Adrenal gland (tissue), 5 donors: ENCODE results near the gene DTX3L.

ENCODE experiments used
- POLR2A ChIP-seq, 2 donors: fragments of 450-650 bp; IDR thresholded peaks; one replicate each; pipeline ENCODE4 v1.6.1; 2017; ENCODE audit warnings: antibody characterized with exemption in 2 of 2, mild to moderate bottlenecking in 2 of 2, moderate library complexity in 1 of 2
- TF ChIP-seq, protein P1 (sequence below), 6 experiments: fragments of 450-650 bp in 4 of 6; fragments of 200-600 bp in 2 of 6; sonication (generic) in 1 of 6; IDR thresholded peaks; 1 replicate in 5 of 6; 2 replicates in 1 of 6; pipeline versions ENCODE4 v1.5.1 to v1.8.0; 2016 to 2021; ENCODE audit warnings: antibody characterized with exemption in 6 of 6, mild to moderate bottlenecking in 2 of 6, moderate library complexity in 1 of 6
- donor health status: DM: no; HTN: no; CAD: no.

DNA sequence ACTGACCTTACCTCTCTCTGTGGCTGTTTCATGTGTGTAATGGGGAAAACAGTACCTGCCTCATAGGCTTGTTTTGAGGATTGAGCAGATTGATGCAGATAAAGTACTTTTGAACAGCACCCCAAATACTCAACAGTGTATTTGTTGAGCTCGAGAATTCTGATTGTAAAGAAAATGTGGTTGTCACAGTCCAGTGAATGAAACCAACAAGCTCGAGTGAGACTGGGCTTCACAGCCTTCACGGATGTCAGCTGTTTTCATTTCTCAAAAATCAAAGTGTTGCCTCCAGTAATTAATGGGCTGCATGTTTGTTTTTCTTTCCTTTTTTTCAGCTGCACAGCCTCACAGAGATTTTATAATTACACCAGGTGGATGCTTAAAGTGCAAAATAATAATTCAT, 57.0 kb downstream of the DTX3L start:
- no peak for TF ChIP-seq POLR2A (IDR thresholded peaks at IDR 0.05)
- TF ChIP-seq, protein P1, sequence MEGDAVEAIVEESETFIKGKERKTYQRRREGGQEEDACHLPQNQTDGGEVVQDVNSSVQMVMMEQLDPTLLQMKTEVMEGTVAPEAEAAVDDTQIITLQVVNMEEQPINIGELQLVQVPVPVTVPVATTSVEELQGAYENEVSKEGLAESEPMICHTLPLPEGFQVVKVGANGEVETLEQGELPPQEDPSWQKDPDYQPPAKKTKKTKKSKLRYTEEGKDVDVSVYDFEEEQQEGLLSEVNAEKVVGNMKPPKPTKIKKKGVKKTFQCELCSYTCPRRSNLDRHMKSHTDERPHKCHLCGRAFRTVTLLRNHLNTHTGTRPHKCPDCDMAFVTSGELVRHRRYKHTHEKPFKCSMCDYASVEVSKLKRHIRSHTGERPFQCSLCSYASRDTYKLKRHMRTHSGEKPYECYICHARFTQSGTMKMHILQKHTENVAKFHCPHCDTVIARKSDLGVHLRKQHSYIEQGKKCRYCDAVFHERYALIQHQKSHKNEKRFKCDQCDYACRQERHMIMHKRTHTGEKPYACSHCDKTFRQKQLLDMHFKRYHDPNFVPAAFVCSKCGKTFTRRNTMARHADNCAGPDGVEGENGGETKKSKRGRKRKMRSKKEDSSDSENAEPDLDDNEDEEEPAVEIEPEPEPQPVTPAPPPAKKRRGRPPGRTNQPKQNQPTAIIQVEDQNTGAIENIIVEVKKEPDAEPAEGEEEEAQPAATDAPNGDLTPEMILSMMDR (IDR thresholded peaks at IDR 0.05), result no peak
